Activated CD4-positive, alpha-beta memory T cell treated with anti-CD3 and anti-CD28 coated beads, Interleukin-2, amount 10 ng/mL, durations not matched to agents 7 days and 5 days (primary cell): Measurements from ENCODE around the gene UTP3. TPM values are rescaled to one million over a fixed set of nuclear protein-coding genes. Genes with fewer than 3 reads are reported as not detected.

Source experiments
- CTCF ChIA-PET: fragments of 350-600 bp; sonication (Branson Sonifier 250); formaldehyde crosslinking; loops from one replicate; lab custom pipeline; 2021; ENCODE audit warnings: antibody characterized with exemption, inconsistent platforms; lab: Charles Lee
- POLR2A ChIA-PET: fragments of 350-600 bp; sonication (Branson Sonifier 250); formaldehyde crosslinking; loops from one replicate; lab custom pipeline; 2021; ENCODE audit warnings: antibody characterized with exemption; lab: Charles Lee
- DNase-seq: peaks from one replicate; pipeline ENCODE4 v3.0.0-alpha.2; 2020
- H3K27ac Mint-ChIP-seq: one replicate; pipeline ENCODE4 v1.8.0; 2021; ENCODE audit warnings: mild to moderate bottlenecking, mixed read lengths
- H3K27me3 Mint-ChIP-seq: one replicate; pipeline ENCODE4 v1.8.0; 2021; ENCODE audit warnings: mixed read lengths
- H3K36me3 Mint-ChIP-seq: one replicate; pipeline ENCODE4 v1.8.0; 2021; ENCODE audit warnings: low read depth, mixed read lengths
- H3K4me1 Mint-ChIP-seq: one replicate; pipeline ENCODE4 v1.8.0; 2021; ENCODE audit warnings: mixed read lengths
- H3K4me3 Mint-ChIP-seq: one replicate; pipeline ENCODE4 v1.8.0; 2021; ENCODE audit warnings: mild to moderate bottlenecking, mixed read lengths
- H3K9me3 Mint-ChIP-seq: one replicate; pipeline ENCODE4 v1.8.0; 2021; ENCODE audit warnings: mixed read lengths
- total RNA-seq, 2 experiments: library from RNA; stranded (reverse); gene quantifications; one replicate each; pipeline ENCODE4 v1.2.3, GENCODE V29; 2021

UTP3 gene
- total RNA-seq, 2 experiments from 2014 or later = 28.7 to 28.9 TPM

GRCh38 chr4:70709611-70710205, 21.4 kb downstream of the UTP3 start:
- no peaks in the 10 kb centered on the region for H3K27me3 Mint-ChIP-seq
- H3K4me1 Mint-ChIP-seq = peaks cover 18% of the 10 kb centered on the region
- ChIA-PET CTCF (no interaction called here), POLR2A (no interaction called here)
- H3K9me3 Mint-ChIP-seq = no peaks in the 10 kb centered on the region
- H3K27ac Mint-ChIP-seq = no peak overlapping the region
- H3K36me3 Mint-ChIP-seq = no peaks in the 10 kb centered on the region
- DNase-seq = no peak
- no peak overlapping the region for H3K4me3 Mint-ChIP-seq

DNA sequence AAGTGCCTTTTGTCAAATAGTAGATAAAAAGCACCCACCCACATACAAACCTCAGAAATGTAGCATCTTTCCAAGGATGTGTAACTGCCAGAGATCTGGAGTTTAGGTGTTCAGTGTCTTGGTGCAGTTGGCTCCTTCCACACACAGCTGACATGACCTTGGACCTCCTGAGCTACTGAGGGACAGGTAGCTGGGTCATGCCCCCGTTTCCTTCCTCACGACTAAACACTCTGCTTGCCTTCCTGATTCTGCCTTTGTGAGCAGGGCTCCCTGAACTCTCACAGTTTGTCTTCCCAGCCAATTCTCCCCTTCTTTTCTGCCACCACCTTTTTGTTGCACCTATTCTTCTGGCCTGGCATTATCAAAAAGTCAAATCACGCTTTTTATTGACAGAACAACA, 23.3 kb downstream of the UTP3 start:
- Mint-ChIP-seq H3K27ac (no peak overlapping the region), H3K36me3 (no peaks in the 10 kb centered on the region), H3K4me3 (no peak overlapping the region), H3K4me1 (peaks cover 9% of the 10 kb centered on the region), H3K27me3 (no peaks in the 10 kb centered on the region), H3K9me3 (no peaks in the 10 kb centered on the region)
- ChIA-PET POLR2A (no interaction called here), CTCF (no interaction called here)
- DNase-seq = no peak

DNA sequence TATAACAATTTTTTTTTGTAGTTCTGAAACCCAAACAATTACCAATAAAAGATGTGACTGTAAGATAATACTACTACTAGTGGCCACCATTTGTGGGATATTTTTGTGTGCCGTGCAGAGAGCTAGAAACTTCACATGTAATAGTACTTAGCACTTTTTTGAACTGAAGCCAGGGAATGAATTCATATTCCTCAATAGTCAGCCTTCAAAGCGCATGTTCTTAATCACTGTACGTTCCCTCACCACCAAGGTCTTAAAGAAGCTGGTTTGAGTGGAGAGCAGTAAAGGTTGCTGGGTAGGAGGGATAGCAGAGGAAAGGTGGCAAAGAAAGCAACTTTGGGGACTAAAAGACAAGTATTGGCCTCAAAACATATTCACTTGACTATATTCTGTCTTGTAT, 23.8 kb downstream of the UTP3 start:
- no peak overlapping the region for H3K27ac Mint-ChIP-seq
- ChIA-PET CTCF (interaction anchor here (1.3 kb wide), 1 partner anchor 10 kb away, joined by 5 read pairs; no protein-coding TSS in a partner anchor), POLR2A (interaction anchor here (0.6 kb wide), 1 partner anchor 19 kb away, joined by 3 read pairs; no protein-coding TSS in a partner anchor)

DNA sequence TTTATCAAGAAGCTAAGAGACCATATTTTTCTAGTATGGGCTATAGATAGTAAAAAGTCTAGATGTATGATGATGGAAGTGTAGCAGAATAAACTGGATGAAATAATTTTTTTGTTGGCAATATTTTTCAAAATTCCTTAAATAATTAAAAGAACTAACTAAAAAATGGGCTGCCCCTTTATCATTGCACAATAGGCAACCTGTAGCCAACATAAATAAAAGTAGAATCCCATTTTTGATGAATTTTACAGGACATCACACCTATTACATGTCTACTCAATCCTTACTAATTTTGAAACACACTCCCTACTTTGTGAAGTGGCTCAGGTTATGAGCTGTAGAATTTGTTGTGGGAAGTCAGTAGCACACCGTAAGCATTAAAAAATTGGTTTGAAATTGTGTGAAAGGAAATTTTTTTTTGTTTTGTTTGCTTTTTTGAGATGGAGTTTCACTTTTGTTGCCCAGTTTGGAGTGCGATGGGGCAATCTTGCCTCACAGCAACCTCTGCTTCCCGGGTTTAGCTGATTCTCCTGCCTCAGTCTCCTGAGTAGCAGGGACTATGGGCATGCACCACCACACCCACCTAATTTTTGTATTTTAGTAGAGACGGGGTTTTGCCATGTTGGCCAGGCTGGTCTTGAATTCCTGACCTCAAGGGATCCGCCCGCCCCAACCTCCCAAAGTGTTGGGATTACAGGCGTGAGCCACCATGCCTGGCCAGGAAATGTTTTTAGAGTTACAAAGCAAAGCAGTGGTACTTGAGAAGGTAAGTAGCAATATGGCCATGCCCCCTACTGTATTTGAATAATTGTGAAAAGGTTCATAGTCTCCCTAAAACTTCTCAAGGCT, 24.5 kb downstream of the UTP3 start:
- ChIA-PET POLR2A (interaction anchor here (0.6 kb wide), 1 partner anchor 18 kb away, joined by 3 read pairs; no protein-coding TSS in a partner anchor), CTCF (interaction anchor here (1.3 kb wide), 1 partner anchor 9 kb away, joined by 5 read pairs; no protein-coding TSS in a partner anchor)
- no peaks in the 10 kb centered on the region for H3K9me3 Mint-ChIP-seq
- H3K27ac Mint-ChIP-seq = no peak overlapping the region
- no peak overlapping the region for H3K4me3 Mint-ChIP-seq
- H3K27me3 Mint-ChIP-seq = no peaks in the 10 kb centered on the region
- peaks cover 8% of the 10 kb centered on the region for H3K4me1 Mint-ChIP-seq
- no peaks in the 10 kb centered on the region for H3K36me3 Mint-ChIP-seq
- DNase-seq = no peak

More for the DNA sequence above, 23.8 kb downstream of the UTP3 start:
- peaks cover 8% of the 10 kb centered on the region for H3K4me1 Mint-ChIP-seq
- H3K36me3 Mint-ChIP-seq = no peaks in the 10 kb centered on the region
- no peaks in the 10 kb centered on the region for H3K9me3 Mint-ChIP-seq
- DNase-seq = no peak
- H3K4me3 Mint-ChIP-seq = no peak overlapping the region
- no peaks in the 10 kb centered on the region for H3K27me3 Mint-ChIP-seq

- Mint-ChIP-seq H3K27ac (no peak overlapping the region), H3K9me3 (no peaks in the 10 kb centered on the region), H3K36me3 (no peaks in the 10 kb centered on the region), H3K4me1 (peaks cover 8% of the 10 kb centered on the region), H3K27me3 (no peaks in the 10 kb centered on the region), H3K4me3 (no peak overlapping the region)
- no peak for DNase-seq
- ChIA-PET CTCF (interaction anchor here (1.3 kb wide), 1 partner anchor 9 kb away, joined by 5 read pairs; no protein-coding TSS in a partner anchor), POLR2A (no interaction called here)
Measured at GRCh38 chr4:70713453-70714078, 25.2 kb downstream of the UTP3 start.

DNA sequence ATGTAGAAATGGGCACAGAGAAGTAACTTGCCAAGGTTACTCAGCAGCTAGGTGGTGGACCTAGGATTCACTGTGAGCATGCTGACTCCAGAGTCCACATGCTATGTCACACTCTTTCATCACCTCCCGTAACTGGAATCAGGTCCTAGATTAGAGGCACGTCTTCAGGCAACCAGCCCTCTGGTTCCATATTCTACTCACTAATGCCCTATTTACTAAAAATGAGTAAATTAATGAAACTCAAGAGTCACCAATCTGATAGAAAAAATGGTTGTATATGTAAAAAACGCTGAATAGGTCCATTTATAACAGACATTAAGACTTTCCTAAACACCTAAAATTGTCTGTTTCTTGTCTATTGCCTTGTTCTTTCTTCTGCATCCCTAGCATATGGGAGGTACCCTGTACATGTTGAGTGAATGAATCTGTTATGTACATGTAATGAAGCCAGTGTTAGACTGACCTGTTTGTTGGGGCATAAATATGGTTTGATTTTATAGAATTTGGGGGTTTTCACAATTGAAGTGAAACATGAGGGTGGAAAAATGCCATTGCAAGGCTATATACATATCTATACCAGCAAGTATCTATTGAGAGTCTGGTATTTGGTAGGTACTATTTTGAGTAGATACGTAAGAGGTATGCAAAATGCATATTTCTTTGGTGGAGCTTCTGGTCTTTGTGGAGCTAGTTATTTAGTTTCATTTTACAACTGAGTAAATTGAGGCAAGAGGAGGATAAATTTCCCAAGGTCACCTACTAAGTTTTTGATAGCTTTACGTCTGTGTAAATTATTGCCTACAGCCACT, 26.0 kb downstream of the UTP3 start:
- no peak overlapping the region for H3K4me3 Mint-ChIP-seq
- ChIA-PET POLR2A (no interaction called here), CTCF (no interaction called here)
- H3K27ac Mint-ChIP-seq = no peak overlapping the region
- DNase-seq = no peak
- no peaks in the 10 kb centered on the region for H3K9me3 Mint-ChIP-seq
- no peaks in the 10 kb centered on the region for H3K36me3 Mint-ChIP-seq
- H3K27me3 Mint-ChIP-seq = no peaks in the 10 kb centered on the region
- H3K4me1 Mint-ChIP-seq = peaks cover 8% of the 10 kb centered on the region

DNA sequence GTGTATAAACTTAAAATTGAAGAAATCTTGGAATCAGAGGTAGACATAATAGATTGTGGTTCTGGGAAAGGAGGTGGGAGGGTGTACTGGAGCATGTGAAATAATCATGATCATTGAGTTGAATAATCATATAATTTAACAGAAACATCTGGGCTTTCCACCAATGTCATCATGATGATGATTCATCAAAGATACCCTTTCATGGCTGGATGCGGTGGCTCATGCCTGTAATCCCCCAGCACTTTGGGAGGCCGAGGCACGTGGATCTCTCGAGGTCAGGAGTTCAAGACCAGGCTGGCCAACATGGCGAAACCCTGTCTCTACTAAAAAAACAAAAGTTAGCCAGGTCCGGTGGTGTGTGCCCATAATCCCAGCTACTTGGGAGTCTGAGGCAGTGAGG, 26.8 kb downstream of the UTP3 start:
- H3K27ac Mint-ChIP-seq = no peak overlapping the region
- DNase-seq = no peak
- H3K27me3 Mint-ChIP-seq = no peaks in the 10 kb centered on the region
- H3K4me3 Mint-ChIP-seq = no peak overlapping the region
- H3K9me3 Mint-ChIP-seq = no peaks in the 10 kb centered on the region
- no peaks in the 10 kb centered on the region for H3K36me3 Mint-ChIP-seq
- CTCF ChIA-PET = no interaction called here
- POLR2A ChIA-PET = interaction anchor here (0.7 to 1.2 kb wide), 2 partner anchors 11 to 19 kb away, joined by 3 read pairs; no protein-coding TSS in a partner anchor
- H3K4me1 Mint-ChIP-seq = peaks cover 8% of the 10 kb centered on the region

- Mint-ChIP-seq H3K4me3 (no peak overlapping the region), H3K9me3 (no peaks in the 10 kb centered on the region), H3K27me3 (no peaks in the 10 kb centered on the region), H3K27ac (no peak overlapping the region), H3K4me1 (peaks cover 15% of the 10 kb centered on the region), H3K36me3 (no peaks in the 10 kb centered on the region)
- ChIA-PET CTCF (interaction anchor here (1.6 kb wide), 1 partner anchor 17 kb away, joined by 4 read pairs; no protein-coding TSS in a partner anchor), POLR2A (interaction anchor here (1.0 kb wide), 1 partner anchor 15 kb away, joined by 3 read pairs; no protein-coding TSS in a partner anchor)
- no peak for DNase-seq
Measured at GRCh38 chr4:70718811-70719604, 30.7 kb downstream of the UTP3 start.

GRCh38 chr4:70721747-70722146, 33.4 kb downstream of the UTP3 start, which contains the start of gene RUFY3:
Gene RUFY3, plus strand, starts transcription at chr4:70721964. Its CDS starts 610 bp downstream, at chr4:70722574.
- ChIA-PET CTCF (interaction anchor here (0.6 to 4.2 kb wide), 4 partner anchors 9 to 30 kb away, joined by 3 to 20 read pairs (median 4); no protein-coding TSS in a partner anchor), POLR2A (interaction anchor here (1.3 to 5.0 kb wide), 2 partner anchors 13 to 16 kb away, joined by 4 to 26 read pairs; no protein-coding TSS in a partner anchor)
- H3K9me3 Mint-ChIP-seq = no peaks in the 10 kb centered on the region
- no peaks in the 10 kb centered on the region for H3K27me3 Mint-ChIP-seq
- DNase-seq = no peak
- H3K4me1 Mint-ChIP-seq = peaks cover 13% of the 10 kb centered on the region
- H3K27ac Mint-ChIP-seq = no peak within 1 kb of the TSS
- no peaks in the 10 kb centered on the region for H3K36me3 Mint-ChIP-seq
- no peak within 1 kb of the TSS for H3K4me3 Mint-ChIP-seq

DNA sequence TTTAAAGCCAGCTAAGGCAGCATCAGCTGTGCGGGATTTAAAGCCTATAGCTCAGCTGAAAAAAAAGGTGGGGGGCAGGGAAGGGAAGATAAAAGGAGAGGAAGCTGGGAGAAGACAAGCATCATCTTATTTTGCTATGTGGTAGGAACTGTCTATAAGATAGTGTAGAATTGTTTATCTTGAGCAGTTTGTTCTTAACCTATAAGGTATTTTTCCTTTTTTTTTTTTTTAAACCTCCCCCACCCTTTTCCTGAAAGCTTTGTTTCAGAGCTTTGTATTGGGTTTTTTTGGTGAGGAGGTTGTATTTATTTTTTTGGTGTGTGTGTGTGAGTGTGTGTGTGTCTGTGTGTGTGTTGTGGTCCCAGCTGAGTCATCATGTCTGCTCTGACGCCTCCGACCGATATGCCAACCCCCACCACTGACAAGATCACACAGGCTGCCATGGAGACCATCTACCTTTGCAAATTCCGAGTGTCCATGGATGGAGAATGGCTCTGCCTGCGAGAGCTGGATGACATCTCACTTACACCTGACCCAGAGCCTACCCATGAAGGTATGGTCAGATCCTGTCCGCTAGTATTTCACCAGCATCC, 34.0 kb downstream of the UTP3 start:
- Mint-ChIP-seq H3K4me3 (no peak overlapping the region), H3K27me3 (no peaks in the 10 kb centered on the region), H3K27ac (no peak overlapping the region), H3K9me3 (no peaks in the 10 kb centered on the region), H3K36me3 (no peaks in the 10 kb centered on the region), H3K4me1 (peaks cover 13% of the 10 kb centered on the region)
- DNase-seq = peak; percentile 21
- CTCF ChIA-PET = interaction anchor here (0.6 to 4.2 kb wide), 5 partner anchors 10 to 31 kb away, joined by 3 to 20 read pairs (median 3); no protein-coding TSS in a partner anchor
- POLR2A ChIA-PET = interaction anchor here (1.3 to 5.0 kb wide), 3 partner anchors 13 to 17 kb away, joined by 3 to 26 read pairs (median 4); no protein-coding TSS in a partner anchor

DNA sequence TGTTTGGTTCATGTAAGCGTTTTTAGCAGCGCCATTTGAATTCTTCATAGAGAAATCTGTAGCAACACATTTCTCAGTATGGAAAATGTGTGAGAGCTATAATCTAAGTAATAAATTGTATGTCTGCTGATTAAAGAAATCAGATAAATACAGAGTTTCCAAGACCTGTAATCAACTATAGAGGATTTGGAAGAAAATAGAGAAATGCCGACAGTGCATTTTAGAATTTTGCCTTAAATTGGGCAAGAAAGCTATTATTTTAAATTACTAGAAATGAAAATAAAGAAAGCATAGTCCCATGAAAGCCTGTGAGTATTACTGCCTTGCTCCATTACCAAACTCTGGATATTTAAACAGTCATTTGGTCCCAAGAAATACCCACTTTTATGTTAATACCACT, 36.1 kb downstream of the UTP3 start:
- Mint-ChIP-seq H3K4me3 (no peak overlapping the region), H3K4me1 (peaks cover 13% of the 10 kb centered on the region), H3K27ac (no peak overlapping the region), H3K36me3 (no peaks in the 10 kb centered on the region), H3K27me3 (no peaks in the 10 kb centered on the region), H3K9me3 (no peaks in the 10 kb centered on the region)
- POLR2A ChIA-PET = interaction anchor here (5.0 kb wide), 1 partner anchor 10 kb away, joined by 26 read pairs; no protein-coding TSS in a partner anchor
- CTCF ChIA-PET = interaction anchor here (0.6 to 4.2 kb wide), 2 partner anchors 11 to 33 kb away, joined by 3 to 20 read pairs; no protein-coding TSS in a partner anchor
- DNase-seq = no peak
